ENCODE results near the gene LRRC72.

Gene LRRC72

DNA sequence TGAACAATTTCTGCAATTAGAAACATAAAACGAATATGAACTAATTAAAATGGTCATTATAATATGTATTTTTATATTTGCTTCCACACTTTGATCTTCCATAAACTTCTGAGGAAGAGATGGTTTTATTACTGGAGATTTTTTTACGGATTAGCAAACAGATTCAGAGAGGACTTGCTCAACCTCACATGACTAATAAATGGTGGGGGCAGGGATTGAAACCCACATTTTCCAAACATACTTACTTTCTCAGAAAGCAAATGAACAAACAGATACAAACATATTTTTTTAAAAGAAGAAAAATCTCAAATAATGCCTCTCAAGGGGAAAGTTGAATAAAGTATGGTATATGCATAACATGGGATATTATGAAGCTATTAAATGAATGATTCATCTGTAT, 100.6 kb downstream of the LRRC72 start:
- no peak for DNase-seq (ENCODE audit: low read depth)

GRCh38 chr7:16630654-16631053, 104.0 kb downstream of the LRRC72 start:
- no peak for DNase-seq (ENCODE audit: low read depth)
